HG02610 (cell line): ENCODE measurements around the gene PNMA8A.

ENCODE experiments used
- ATAC-seq: cut with Tn5 transposase; IDR thresholded peaks from one replicate; pipeline ENCODE4 v1.9.1; 2021; ENCODE audit warnings: mild to moderate bottlenecking, moderate library complexity; ENCODE audit not compliant: unreplicated experiment

PNMA8A gene

DNA sequence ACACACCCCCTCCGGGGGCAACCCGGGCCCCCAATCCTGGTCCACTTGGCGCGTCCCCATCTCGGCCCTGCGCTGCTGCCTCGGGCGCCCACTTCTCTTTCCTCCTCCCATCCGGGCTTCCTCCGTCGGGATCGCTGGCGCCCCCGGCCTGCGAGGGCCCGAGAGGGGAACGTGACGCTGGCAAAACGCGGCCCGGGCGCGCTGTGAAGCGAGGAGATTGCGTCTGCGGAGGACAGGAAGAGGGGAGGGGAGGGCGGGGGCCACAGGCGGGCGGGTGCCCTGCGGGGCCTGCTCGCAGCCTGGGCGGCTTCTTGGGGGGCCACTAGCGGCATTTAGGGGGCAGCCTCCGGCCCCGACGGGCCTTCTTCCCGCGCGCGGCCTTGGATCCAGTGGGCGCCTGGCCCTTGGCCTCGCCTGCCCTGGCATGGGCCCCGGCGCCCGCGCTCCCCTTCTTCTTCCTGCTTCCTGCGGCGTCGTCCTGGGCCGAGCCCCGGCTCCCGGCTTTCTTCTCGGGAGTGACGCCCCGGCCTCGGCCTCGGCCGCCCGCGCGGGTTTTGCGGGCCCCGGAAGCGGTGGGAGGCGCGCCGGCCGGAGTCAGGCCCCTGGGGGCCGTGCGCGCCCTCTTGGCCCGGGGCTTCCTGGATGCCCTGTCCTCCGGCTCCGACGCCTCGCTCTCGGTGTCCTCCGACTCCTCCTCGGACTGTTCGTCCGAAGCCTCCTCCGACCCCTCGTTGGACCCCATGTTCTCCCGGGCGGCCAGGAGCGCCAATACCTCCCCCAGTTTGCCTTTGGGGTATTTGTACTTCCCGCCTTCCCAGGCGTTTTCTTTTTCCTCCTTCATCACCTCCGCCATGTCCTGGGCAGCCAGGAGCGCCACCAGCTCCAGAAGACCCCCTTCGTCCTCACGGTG lies 22.1 kb upstream of the PNMA8A start:
- no peak for ATAC-seq

DNA sequence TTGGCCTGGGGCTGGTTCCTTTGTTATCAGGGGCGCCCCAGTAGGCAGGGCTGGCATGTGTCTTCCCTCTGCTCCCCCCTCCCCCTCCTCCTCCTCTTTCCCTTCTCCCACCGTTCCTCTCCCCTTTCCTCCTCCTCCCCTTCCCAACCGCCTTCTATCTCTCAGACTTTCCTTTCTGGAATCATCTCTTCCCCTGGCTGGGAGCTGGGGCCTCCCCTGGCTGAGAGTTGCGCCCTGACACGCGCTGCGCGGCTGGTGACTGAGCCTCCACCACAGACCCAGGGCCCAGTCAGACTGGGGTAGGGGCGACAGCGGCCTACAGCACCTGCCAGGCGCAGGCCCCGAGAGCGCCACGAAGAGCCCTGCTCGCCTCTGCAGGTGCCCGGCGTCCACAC lies 21.5 kb upstream of the PNMA8A start:
- ATAC-seq = no peak

DNA sequence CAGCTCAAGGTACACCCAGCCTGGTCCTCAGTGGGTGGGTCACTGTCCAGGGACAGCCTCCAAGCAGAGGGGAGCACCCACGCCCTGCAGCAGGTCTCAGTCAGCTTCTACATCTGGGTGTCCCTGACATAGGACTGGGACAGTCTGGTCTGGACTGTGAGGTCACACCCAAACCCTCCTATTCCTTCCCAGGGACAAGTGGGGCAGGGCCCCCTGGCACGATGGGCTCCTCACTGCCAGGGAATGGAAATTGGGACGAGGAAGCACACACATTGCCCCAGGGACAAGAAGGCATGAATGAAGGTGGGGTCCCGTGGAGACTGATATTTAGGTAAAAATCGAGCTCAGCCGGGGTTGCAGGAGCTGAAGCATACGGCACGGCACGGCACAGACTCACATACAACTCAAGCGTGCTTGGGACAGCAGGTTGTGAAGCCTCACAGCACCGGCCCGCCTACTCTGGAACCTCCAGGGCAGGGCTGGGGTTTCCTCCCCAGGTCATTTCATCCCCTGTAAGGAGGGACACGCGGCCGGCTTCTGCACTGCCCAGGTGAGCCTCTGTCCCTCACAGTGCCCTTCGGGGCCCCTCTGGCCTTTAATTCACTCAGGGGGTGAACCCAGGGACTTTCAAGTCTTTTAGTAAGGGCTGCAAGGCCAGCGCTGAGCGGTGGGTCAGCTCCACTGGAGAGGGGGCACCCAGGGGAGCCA lies 20.8 kb upstream of the PNMA8A start:
- ATAC-seq = no peak

DNA sequence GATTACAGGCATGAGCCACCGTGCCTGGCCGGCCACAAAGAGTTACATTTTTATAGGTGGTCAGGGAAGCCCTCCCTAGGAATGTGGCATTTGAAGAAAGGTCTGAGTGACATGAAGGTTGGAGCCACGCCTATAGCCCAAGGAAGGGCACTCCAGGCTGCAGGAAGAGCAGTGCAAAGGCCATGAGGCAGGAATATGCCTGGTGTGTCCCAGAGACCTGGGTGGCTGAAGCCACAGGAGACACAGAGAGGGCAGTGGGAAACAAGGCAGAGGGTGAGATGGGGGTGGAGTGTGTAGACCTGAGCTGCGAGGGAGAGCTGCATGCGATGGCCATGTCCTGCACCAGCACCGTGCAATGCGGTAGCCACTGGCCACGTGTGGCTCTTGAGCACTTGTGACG lies 19.4 kb upstream of the PNMA8A start:
- ATAC-seq = no peak

DNA sequence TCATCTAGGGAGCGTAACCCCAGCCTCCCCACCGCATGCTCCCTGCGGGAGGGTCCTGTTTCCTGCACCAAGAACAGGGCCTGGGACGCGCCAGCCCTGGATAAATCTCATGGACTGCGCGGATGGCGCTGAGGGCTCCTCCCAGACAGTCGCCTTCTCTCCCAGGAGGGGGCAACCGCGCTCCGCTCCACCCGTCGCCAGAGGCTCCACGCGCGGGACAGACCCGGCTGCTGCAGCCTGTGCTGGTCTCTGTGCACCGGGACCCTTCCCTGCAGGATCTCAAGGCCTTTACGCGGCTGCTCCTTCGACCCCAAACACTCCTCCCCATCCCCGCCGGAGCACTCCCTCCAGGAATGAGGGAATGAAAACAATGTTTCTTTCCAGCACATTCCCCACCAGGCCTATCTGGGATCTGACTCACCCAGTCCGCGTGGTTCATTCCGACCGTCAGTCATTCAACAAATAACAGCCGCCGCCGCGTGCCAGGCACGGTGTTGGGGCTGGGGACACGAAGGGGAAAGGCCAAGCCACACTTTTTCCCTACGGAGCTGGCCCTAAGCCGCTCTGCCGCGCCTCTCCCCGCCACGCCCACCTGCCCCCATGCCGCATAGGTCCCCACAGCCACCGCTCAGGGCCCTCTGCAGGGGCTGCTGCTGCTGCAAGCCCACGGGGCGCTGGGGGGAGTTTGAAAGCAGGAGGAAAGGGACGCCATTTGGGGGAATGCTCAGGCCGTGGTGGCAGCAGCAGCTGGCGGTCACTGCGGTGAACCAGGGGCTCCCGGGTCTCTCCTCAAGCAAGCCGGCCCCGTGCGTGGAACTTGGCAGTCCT lies 18.3 kb upstream of the PNMA8A start:
- no peak for ATAC-seq

DNA sequence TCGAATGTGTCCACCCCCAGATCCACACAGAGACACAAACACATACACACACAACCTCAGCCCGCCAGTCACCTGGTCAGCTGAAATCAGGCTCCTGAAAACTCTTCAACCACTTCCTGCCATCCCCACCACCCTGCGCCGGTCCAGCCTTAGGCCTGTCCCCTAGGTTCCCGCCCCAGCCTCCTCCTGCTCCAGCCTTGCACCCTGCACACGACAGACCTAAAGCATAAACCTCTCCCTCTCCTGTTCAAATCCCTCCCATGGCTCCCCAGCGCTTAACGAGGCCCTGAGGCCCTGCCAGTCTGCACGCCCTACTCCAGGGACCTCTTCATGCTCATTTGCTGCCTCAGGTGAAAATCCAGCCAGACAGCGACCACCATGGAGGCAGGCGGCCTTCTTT lies 17.2 kb upstream of the PNMA8A start:
- no peak for ATAC-seq

DNA sequence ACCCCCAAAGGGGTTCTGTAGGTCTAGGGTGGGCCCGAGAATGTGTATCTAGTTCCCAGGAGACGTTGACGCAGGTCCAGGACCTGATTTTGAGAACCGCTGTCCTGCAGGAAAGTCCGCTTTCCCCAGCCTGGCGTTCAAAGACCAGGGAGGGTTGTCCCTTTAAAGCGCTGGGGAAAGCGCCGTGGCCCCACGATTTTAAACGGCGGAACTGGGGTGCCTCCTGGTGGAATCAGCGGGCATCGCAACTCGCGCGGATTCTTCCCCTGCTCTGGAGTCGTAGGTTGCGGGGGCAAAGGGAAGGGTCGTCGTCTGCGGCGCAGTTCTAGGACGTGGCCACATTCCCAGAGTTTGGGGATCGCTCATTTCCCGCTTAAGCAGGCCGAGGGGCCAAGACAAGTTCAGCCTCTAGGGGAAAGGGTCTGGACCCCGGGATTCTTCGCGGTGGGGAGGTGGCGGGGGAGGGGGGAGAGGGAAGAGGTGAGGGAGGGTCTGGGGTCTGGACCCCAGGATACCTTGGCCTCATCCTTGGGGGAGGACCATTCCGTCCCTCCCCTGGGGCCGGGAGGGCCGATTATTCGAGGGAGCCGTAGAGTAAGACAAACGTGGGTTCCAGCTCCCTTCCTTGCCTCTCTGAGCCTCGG lies 16.6 kb upstream of the PNMA8A start:
- ATAC-seq = no peak

DNA sequence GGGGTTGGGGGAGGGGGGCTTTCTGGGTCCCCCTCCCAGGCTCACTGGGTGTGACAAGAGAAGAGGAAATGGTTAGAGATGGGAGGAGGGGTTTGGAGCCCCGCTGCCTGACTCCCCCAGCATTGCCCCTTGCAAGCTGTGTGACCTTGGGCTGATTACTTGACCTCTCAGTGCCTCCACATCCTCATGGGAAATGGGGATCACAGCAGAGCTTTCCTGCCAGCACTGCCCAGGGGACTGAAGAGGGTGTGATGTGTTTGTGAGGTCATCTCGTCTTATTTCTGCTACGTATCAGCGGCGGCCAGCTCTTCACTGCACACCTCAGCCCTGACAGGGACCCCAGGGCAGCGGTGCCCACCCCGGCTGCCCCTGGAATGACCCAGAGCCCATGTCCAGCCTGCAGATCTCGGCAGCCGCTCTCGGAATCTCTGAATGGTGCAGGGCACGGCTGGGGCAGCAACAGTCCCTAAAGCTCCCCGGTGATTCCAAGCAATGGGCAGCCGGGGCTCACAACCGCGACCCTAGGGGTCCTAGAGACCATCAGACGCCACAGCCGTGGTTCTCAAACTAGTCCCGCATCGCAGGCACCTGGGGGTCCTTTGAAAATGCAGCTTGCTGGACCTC lies 15.9 kb upstream of the PNMA8A start:
- ATAC-seq = no peak

DNA sequence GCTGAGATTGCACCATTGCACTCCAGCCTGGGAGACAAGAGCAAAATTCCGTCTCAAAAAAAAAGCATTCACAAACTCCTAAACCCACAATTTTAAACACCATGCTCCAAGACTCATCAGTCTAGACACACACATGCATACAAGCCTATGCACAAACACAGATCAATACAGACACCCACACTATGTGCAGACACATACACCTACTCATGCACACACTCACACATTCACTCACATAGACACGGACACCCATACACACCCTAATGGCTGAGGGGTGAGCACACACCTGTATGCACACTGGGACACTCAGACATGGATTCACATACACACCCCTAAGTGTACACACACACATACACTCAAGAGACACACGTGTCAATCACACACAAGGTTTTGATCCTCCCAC lies 15.0 kb upstream of the PNMA8A start:
- ATAC-seq = no peak

DNA sequence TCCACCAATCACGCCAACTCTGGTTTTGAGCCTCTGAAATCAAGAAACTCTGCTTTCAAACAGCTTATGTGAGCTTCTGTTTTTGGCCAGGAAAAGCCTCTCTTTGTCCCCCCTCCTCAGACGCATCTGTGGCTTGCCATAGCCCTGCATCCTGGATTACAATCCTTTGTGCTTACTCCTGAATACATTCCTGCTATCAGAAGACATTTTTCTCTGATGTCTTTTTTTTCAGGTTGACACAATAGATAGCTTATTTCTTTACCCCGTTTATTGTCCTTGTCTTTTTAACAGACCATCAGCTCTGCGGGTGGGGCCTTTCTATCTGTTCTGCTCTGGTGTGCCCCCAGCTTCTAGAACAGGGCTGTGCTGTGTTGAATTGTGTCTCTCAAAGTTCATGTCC lies 13.3 kb upstream of the PNMA8A start:
- no peak for ATAC-seq

DNA sequence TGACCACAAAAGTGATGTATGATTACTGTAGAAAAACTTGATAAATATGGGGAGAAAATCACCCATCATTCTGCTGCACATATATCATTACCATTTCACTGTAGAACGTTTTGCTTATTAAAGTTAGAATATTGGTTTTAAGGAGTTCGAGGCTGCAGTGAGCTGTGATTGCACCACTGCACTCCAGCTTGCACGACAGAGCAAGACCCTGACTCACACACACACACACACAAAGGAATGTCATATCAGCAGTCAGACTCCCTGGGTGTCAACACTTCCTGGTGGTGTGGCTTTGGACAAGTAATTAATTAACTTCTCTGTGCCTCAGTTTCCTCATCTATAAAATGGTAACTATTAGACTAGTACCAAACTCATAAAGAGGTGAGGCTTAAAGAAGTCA lies 11.3 kb upstream of the PNMA8A start:
- no peak for ATAC-seq

DNA sequence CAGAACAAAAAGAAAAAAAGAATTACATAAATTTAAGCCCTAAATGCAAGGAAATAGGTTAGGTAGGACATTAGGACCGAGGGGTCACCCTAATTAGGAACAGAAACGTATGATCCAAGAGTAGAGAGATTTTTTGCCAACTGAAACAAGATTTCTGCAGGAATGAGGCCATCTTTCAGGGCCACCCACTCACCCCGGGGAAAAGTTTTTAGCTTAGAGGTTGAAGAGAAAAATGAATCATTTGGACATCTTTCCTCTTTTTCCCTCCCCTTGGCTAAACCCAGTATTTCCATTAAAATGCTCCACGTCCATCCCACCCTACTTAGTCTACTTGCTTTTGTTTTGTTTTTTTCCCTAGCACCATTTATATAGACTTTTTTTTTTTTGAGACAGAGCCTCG lies 10.6 kb upstream of the PNMA8A start:
- no peak for ATAC-seq

DNA sequence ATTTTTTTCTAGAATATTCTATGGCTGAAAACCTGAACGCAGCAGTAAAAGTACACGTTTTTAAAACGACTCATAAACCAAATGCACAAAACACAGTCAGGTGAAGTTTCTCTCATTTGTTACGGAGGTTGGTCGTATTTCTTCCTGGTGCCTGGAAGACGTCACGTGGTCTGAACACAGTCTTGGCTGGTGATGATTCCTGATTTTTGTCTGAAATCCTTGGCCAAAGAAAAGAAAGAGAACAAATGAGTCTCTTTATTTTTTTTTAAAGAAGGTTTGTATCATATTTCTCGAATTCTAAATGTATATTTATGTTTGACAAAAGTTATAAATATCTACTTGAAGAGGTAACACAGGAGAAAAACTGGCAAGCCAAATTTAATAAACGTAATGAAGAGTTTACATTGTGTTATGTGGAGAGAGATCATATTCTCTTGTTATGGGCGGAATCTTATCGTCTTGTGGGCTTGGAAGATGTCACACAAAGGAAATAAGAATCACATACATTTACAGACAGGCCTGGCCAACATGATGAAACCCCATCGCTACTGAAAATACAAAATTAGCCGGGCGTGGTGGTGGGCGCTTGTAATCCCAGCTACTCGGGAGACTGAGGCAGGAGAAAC lies 10.0 kb upstream of the PNMA8A start:
- no peak for ATAC-seq

DNA sequence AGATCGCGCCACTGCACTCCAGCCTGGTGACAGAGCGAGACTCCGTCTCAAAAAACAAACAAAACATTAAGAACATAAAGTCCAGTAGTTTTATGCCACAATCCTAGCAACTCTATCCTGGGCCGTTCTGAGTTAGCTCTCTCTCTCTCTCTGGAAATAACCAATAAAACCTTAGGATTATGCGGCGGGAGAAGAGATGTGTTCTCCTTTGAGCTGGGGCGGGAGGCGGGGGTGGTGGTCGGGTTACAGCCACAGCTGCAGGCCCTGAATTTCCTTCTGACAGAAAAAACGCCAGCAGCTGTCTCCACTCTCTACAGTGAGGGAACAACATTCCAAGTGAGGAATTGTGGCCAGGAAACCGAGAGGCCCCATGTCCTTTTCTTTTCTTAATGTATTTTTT lies 9.1 kb upstream of the PNMA8A start:
- ATAC-seq = no peak

DNA sequence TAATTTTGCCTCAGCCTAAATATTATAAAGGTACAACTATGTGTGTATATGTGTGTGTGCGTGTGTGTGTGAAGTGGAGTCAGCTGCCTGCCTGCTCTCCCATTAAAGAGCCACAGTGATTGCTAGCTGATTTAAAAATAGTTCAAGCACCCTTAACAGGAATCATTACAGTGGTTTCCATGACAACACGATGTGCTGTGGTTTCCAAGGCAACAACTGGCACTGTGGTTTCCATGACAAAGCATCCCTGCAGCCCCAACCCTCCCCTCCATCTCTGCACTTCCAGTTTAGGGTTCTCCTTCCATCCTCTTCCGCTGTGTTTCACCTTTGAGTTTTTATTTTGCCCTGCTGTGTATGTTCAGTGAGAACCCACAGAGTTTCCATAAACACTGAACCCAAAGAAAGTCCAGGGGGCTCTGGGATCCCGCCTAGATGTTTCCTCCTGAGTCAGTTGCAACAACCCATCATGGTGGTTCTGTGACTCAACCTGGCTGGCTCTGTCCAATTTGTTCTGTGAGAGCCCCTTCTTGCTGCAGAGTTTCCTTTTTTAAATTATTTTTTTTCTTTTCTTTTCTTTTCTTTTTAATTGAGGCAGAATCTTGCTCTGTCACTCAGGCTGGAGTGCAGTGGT lies 7.1 kb upstream of the PNMA8A start:
- ATAC-seq = no peak

DNA sequence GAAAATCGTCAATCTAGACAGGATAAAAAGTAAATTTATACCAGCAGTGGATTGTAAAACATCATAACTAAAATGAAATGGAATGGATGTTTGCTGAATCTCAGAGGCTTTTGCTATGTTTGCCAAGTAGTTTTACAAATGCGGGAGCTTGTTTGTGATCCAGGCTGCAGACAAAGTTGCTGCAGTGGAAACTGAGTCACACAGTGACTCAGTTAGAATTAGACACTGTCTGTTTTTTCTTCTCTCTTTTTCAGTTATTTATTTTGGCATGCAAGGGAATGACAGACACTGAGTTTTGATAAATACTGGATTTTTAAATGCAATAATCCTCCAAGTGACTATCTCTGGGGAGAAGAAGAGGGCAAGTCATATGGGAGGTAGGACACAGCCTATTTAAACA lies 4.6 kb upstream of the PNMA8A start:
- ATAC-seq = no peak

DNA sequence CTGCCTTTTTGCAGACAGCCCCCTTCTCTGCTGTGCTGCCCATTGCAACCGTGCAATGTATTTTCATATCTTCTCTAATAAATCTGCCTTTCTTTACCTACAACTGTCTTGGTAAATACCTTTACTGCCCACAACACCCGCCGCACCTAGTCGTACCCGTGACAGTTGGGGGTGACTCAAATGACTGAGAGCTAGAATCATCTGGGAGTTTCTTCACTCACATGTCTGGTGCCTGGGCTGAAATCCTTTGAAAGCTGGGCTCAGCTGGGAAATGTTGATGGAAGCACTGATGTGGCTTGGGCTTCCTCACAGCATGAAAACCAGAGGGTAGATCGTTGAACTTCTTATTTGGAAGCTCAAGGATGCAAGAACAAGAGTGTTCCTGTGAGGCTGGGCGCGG lies 2.8 kb upstream of the PNMA8A start:
- ATAC-seq = no peak

DNA sequence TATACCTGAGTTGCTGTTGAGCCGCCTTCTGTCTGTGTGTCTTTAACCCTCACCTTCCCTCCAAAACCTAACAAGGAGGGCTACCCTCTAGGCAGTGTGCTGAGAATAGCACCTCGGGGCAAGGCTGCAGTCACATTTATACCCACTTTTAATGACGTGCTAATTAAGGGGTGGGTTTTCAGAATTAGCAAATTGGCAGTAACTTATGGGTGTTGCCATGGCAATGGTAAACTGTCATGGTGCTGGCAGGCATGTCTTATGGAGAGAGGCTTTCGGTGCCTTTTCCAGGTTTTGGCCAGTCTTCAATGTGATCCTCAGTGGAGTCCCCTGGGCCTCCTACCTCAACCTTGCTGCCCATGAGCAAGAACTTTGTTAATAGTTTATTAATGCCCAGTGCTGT lies 1.2 kb upstream of the PNMA8A start:
- ATAC-seq = no peak

DNA sequence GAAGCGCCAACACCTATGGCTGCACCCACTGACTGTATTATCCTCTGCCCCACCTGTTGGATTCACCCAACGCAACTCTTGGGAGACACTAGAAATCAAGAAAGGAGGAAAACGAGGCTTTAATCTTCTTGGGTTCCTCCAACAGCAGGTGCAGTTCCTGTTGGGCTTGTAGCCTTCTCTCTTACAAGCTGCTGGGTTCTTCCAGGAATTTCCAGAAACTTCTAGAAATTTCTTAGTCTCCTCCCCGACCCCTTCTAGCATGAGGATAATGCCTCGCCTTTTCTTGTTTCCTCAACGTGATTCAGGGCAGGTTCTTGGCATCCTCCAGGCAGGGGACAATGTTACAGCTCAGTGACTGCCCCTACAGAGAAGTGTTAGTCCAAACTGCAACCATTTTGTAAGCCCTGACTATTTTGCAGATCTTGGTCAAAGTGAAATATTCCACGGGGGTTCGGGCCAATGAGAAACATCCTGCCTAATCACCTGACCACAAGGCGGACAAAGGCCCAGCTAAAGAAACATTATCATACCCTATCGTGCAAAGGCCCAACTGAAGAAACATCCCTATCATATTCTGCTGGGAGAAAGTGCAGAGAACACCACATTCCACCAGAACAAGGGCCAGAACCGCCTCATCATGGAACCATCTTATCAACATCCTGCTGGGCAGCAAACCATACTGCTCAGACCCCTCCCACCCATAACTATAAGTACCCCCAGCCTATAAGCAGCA lies 614 bp upstream of the PNMA8A start:
- no peak for ATAC-seq
